ENCODE results near the gene PRDM16. TPM values are rescaled to one million over a fixed set of nuclear protein-coding genes. Genes with fewer than 3 reads are reported as not detected.

The PRDM16 gene
- total and polyA plus RNA-seq, 2 of the 4 experiments (the other 2 are of a cell fraction), result 0.02 TPM; not detected in 1

GRCh38 chr1:3067301-3067670, 1.7 kb upstream of the PRDM16 start:
- no peak overlapping the region for H2BK20ac ChIP-seq (ENCODE audit: low read depth, low read length)
- no peak for ATAC-seq (ENCODE audit: low read depth)
- no peak overlapping the region for H3K4me3 ChIP-seq (ENCODE audit: insufficient read depth, low read depth, low read length)
- peaks cover 2% of the 10 kb centered on the region; the same call in 1 of the 2 replicates for H3K4me1 ChIP-seq (ENCODE audit: control insufficient read depth, insufficient read depth, low read length)
- CTCF ChIA-PET, result no interaction called here
- peaks cover 78% of the 10 kb centered on the region for H3K27me3 ChIP-seq (ENCODE audit: control insufficient read depth, insufficient read depth, low read length)
- no peak overlapping the region for H3K56ac ChIP-seq (ENCODE audit: extremely low read depth, insufficient read depth, low read length)
- H3K4ac ChIP-seq (ENCODE audit: low read depth, low read length), result no peak overlapping the region
- intact Hi-C loops (cut with micrococcal nuclease), result loop anchor here (10.0 kb wide), 1 partner anchor 248 kb away; no protein-coding TSS in a partner anchor
- dilution Hi-C loops (cut with HindIII; ENCODE audit: low sequenced_read_pairs, unreplicated experiment), result no loop called here
- H2BK5ac ChIP-seq (ENCODE audit: low read depth, low read length, poor library complexity, severe bottlenecking), result no peak overlapping the region
- H3K9me1 ChIP-seq (ENCODE audit: insufficient read depth, low read length), result no peaks in the 10 kb centered on the region
- no peaks in the 10 kb centered on the region for H3K36me3 ChIP-seq (ENCODE audit: control insufficient read depth, insufficient read depth, low read length)
- no peak overlapping the region for H4K91ac ChIP-seq (ENCODE audit: insufficient read depth, low read depth, low read length)
- H2AK9ac ChIP-seq (replicated peaks; ENCODE audit: low read depth, low read length, poor library complexity), result no peak overlapping the region
- H2AK5ac ChIP-seq (ENCODE audit: low read depth, low read length), result no peak overlapping the region
- no peak overlapping the region for H2BK120ac ChIP-seq (ENCODE audit: low read depth, low read length)
- no peak overlapping the region for H3K23ac ChIP-seq (ENCODE audit: low read depth, low read length)
- no peaks in the 10 kb centered on the region for H3K79me1 ChIP-seq (ENCODE audit: low read depth in 1 of 2, low read length in 2 of 2)
- TF ChIP-seq POLR2A (IDR thresholded peaks at IDR 0.05; ENCODE audit: low read depth, low read length), result no peak
- TF ChIP-seq CHD1 (IDR thresholded peaks at IDR 0.05; ENCODE audit: low read depth, low read length), result no peak
- TF ChIP-seq RFX5 (IDR thresholded peaks at IDR 0.05; ENCODE audit: low read depth, low read length), result no peak
- TF ChIP-seq NFE2L2 (IDR thresholded peaks at IDR 0.05; ENCODE audit: low read depth, low read length), result no peak
- no peak for TF ChIP-seq RAD21 (IDR thresholded peaks at IDR 0.05; ENCODE audit: low read length)
- TF ChIP-seq SMC3 (IDR thresholded peaks at IDR 0.05; ENCODE audit: low read depth, low read length), result no peak
- no peak for TF ChIP-seq RCOR1 (IDR thresholded peaks at IDR 0.05; ENCODE audit: insufficient replicate concordance, low read length)
- H3K9me3 ChIP-seq (ENCODE audit: control insufficient read depth, insufficient read depth, low read length), result no peaks in the 10 kb centered on the region
- POLR2A ChIA-PET (ENCODE audit: unreplicated experiment), result no interaction called here
- BruUV-seq (replicated peaks), result no TSS peak
- no peak overlapping the region for H2BK15ac ChIP-seq (ENCODE audit: low read depth, low read length)
- no peak overlapping the region for H3K4me2 ChIP-seq (ENCODE audit: low read depth, low read length)
- H2AFZ ChIP-seq (replicated peaks; ENCODE audit: low read length, poor library complexity), result no peak overlapping the region
- 17% methylated on average over 26 of the region's 29 CpGs; no CpG with 5 or more reads in 1 of the 2 experiments for WGBS, 2 experiments (ENCODE audit: extremely low coverage in 2 of 2, insufficient read length in 1 of 2)
- in situ Hi-C loops (cut with MboI; ENCODE audit: low sequenced_read_pairs), result loop anchor here (25.0 kb wide), 1 partner anchor 630 kb away; no protein-coding TSS in a partner anchor
- no peak overlapping the region for H4K8ac ChIP-seq (ENCODE audit: low read depth in 2 of 2, low read length in 2 of 2)
- H4K5ac ChIP-seq (ENCODE audit: low read depth, low read length), result no peak overlapping the region
- DNase-seq, result no peak
- H3K27ac ChIP-seq (ENCODE audit: insufficient read depth, low read length), result no peak overlapping the region
- H3K9ac ChIP-seq (ENCODE audit: low read depth, low read length), result no peak overlapping the region
- H3K14ac ChIP-seq (replicated peaks; ENCODE audit: low read depth, low read length), result no peak overlapping the region
- H3K18ac ChIP-seq (ENCODE audit: low read depth, low read length), result no peak overlapping the region
- H4K20me1 ChIP-seq (ENCODE audit: insufficient read depth, low read length), result no peaks in the 10 kb centered on the region
